Fibroblast of peridontal ligament (primary cell): ENCODE data around the gene CCDC33.
"Not testable (repeated sequence)": the region's sequence is repeated elsewhere in the genome, so short reads cannot be mapped to it uniquely, and the experiment has no call there.

Source experiments
- DNase-seq: peaks from one replicate; pipeline ENCODE4 v3.0.0-alpha.2; 2010; ENCODE audit errors: extremely low read depth

Gene CCDC33

GRCh38 chr15:74333093-74333492 lies 97.0 kb downstream of the CCDC33 start:
- no peak for DNase-seq

- DNase-seq: no peak
Observed at GRCh38 chr15:74333662-74334061, 97.5 kb downstream of the CCDC33 start.

DNA sequence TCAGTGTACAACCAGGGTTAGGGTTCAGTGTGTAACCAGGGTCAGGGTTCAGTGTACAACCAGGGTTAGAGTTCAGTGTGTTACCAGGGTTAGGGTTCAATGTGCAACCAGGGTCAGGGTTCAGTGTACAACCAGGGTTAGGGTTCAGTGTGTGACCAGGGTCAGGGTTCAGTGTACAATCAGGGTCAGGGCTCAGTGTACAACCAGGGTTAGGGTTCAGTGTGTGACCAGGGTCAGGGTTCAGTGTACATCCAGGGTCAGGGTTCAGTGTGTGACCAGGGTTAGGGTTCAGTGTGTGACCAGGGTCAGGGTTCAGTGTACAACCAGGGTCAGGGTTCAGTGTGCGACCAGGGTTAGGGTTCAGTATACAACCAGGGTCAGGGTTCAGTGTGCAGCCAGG lies 98.0 kb downstream of the CCDC33 start:
- no peak for DNase-seq

GRCh38 chr15:74335396-74335795 lies 99.3 kb downstream of the CCDC33 start:
- no peak for DNase-seq

DNA sequence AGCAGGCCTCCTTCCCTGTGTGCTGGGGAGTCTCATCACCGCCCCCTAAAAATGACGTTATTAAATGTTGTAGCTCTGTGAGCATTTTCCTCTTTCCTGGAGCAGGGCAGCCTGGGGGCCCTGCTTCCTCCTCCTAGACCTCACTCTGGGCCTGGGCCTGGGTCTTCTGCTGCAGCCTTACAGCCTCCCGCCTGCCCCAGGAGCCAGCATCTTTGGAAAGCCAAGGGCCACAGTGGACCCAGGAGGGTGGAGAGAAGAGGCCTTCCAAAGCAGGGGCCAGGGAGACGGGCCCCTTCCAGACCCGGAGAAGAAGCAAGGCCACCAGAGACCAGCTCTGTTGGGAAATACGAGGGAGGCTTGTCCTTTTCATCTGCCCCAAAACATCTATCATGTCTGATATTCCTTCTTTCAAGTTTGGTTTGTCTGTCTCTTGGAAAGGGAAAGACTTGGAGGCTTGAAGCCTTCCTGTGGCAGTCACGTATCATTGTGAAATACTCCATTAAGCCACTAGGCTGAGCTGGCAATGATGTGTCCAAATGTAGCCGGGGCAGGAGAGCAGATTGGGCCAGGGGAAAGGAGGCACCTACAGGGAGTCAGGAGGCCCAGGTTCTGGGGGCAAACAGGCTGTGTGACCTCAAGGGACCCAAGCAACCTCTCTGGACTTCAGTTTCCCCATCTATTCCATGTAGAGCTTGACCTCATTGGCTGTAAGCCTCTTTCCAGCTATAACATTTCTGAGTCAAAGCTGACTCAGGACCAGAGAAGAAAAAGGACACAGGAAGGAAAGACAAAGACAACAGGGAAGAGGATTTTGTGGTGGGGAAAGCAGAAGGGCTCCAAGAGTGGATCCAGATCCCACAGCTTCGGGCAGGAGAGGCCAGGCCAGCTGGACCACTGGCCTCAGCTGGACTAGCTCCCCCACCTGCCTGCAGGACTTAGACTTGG lies 100.2 kb downstream of the CCDC33 start:
- no peak for DNase-seq

DNA sequence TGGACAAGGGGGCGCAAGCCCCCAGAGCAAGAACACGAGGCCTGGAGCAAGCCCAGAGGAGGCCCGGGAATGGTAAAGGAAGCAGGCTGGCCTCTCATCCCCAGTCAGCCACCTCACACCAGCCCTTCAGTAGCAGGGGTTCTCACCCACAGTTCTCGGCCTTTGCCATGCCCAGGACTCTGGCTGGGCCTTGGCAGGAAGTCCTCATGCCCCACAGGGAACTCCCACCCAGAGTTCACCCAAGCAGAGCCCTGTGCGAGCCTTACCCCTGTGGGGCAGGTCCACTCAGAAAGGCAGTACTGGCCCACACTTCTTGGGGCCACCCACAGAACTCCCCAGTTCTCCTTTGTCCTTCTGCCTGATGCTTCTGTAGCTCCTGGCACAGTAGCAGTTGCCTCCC lies 101.0 kb downstream of the CCDC33 start:
- DNase-seq: no peak

DNA sequence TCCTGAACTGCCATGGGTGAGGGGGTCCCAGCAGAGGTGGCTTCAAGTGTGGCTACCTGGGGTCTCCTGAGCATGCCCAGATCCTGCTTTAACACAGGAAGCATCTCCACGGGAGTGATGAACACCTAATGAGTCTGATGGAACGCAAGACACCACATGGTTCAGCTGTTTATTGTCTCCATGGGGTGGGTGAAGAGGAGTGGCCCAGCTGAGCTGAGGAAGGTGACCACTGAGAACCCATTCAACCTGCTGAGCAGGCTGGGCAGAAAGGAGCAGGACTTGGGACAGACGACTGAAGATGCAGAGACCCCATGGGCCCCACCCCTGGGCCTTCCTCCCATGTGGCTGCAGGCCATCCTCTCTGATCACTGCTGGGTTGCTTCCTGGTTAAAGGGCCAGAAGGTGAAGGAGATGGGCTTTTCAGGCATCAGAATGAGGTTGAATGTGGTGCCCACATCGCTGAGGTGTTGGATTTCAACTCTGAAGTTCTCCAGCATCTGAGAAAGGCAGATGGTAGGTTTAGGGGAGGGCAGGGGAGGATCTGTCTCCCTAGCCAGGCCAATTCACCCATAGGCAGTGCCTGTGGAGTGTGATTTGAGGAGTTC lies 101.6 kb downstream of the CCDC33 start:
- DNase-seq: no peak

DNA sequence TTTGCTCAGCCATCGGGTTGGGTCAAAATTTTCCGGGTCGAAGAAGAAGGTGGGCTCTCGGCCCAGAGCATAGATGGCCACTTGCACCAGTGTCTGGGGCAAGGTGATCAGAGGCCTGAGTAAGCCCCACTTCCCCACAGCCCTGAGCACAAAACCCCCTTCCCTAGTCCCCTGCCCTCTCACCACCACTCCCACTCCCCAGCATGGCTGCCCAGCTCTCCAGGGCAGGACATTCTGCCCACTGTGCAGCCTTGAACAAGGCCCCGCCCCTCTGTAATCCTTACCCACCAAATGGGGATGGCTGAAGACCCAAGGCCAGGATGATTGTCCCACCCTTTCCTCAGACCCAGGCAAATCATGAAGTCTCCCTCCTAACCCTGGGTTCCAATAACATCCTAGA lies 102.5 kb downstream of the CCDC33 start:
- DNase-seq: no peak

DNA sequence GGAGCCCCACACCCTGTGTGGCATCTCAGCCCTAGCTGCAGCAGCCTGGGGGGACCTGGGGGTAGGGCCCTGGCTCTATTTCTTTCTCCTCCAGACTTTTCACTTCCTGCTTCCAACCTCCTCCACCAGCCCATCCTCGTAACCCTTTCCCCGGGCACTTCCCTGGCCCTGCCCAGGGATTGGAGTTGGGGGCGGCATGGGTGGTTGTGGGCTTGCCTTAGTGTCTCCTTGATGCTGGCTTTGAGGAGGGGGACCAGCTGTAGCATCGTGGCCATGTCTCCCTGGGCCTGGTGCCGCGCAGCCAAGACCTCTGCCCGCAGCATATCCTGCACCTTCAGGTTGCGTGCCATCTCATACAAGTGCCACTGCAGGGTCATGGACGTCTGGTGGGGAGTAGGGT lies 103.2 kb downstream of the CCDC33 start:
- no peak for DNase-seq

DNA sequence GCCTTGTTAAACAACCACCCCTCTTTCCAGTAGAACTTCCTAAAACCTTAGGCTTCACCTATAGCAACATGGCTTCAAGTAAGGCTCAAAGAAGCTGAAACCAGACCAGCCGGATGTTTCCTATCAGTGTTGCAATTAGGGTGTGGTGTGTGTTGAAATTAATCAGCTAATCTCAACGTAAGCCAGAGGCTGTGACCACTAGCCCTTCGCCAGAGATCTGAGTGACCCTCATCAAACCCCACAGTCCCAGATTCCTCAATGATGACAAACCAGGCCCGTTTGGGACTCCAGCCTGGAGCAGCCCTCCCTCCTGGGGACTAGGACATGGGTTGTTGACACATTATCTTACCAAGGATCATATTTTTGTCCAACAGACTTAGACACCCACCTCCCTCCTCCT lies 104.0 kb downstream of the CCDC33 start:
- DNase-seq: no peak

DNA sequence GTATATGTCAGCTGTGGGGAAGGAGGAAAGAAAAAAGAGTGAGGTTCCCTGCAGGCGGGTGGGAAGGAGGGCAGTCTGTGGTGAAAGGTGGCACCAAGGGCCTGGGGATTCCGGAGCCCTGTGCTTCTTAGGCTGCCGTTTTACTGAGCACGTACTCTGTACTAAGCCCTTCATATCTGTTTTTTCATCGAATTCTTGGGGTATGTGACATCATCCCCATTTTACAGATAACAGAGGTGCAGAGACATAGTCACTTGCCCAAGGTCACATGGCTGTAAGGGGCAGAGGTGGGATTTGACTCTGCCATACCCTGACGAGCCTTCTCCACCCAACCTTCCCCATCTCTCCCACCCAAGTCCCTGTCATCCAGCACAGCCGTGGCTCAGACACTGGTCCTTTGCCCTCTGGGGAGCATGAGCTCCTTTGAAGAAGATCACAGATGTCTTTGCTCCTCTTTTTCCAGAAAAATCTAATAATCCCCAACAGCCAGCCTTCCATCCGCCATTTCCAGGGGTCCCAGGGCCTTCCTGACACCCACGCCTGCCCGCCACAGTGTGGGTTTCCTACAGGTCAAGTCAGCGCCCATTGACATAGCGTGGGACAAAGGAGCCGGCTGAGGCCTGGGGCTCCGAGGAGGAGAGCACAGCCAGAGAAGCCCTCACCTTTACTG lies 107.1 kb downstream of the CCDC33 start:
- DNase-seq: no peak

DNA sequence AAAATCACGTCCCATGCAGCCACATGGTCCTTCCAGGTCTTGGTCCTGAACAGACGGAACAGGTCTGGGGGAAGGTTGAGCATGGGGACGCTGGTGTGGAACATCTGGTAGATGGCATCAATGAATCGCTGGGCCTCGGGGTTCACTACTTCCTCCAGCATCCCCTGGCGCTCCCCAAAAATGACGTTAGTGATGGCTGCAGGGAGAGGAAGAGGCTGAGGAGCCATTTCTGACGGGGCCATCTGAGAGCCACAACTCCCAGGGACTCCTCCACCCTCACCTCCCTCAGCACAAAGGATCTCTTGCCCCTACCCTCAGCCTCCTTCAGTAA lies 107.6 kb downstream of the CCDC33 start:
- no peak for DNase-seq

GRCh38 chr15:74345051-74345450 lies 108.9 kb downstream of the CCDC33 start:
- DNase-seq: no peak

DNA sequence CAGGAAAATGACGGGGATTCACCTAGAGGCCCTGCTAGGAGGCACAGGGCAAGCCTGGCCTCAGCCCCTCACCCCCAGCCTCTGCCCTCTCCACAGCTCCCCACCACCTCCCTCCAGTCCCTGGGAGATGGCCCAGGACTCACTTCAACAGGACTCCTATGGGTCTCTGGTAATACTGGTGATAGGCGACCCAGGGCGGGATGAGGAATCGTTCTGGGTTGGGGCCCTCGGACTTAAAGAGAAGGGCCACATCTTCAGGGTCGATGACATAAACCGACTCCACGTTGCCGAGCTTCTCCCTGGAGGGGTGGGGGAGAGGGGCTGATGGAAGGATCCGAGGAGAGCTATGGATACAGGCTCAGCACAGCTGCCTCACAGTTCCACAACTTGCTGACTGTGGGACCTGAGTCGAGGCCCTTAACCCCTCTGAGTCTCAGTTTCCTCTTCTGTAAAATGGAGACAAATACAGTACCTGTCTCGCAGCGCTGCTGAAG lies 111.7 kb downstream of the CCDC33 start:
- DNase-seq: no peak

DNA sequence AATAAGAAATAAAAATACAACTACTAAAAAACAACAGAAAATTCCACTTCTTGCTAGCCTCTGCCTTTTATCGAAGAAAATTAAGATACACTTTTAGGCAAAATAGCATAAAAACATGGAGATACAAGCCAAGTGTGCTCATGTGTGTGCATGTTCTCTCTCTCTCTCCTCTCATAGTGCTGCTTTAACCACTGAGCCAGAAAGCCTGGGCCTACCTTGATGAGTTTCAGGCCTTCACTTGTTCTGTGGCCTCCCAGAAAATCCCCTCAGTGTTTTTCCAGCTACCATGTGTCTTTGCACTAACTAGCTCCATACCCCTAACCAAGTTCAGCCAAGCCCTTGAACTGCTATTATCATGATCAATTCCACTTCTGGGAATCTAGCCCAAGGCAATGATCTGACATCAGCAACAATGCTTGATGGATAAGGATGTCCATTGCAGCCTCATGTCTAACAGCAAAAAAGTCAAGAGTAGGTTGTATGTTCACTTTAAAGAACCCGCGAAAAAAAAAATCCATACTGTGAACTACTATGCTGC lies 113.2 kb downstream of the CCDC33 start:
- DNase-seq: no peak

GRCh38 chr15:74350295-74351275 lies 114.5 kb downstream of the CCDC33 start:
- no peak for DNase-seq

GRCh38 chr15:74351670-74352069 lies 115.5 kb downstream of the CCDC33 start:
- no peak for DNase-seq

DNA sequence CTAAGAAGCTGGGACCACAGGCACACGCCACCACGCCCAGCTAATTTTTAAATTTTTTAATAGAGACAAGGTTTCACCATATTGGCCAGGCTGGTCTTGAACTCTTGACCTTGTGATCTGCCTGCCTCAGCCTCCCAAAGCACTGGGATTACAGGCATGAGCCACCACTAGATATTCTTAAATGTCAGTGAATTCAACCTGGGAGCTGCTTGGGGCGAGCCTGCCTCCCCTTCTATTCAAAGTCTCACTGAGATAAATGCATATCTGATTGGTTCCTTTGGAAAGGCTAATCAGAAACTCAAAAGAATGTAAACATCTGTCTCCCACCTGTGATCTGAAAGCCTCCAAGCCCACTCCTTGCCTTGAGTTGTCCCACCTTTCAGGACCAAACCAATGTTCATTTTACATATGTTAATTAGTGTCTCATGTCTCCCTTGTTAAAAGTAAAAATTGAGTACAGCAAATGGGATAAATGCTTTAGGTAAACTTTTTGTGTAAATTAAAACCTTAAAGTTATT lies 116.3 kb downstream of the CCDC33 start:
- no peak for DNase-seq

GRCh38 chr15:74353992-74354391 lies 117.9 kb downstream of the CCDC33 start:
- DNase-seq: not testable (repeated sequence)

- DNase-seq: not testable (repeated sequence)
Observed at GRCh38 chr15:74356050-74356449, 119.9 kb downstream of the CCDC33 start.

DNA sequence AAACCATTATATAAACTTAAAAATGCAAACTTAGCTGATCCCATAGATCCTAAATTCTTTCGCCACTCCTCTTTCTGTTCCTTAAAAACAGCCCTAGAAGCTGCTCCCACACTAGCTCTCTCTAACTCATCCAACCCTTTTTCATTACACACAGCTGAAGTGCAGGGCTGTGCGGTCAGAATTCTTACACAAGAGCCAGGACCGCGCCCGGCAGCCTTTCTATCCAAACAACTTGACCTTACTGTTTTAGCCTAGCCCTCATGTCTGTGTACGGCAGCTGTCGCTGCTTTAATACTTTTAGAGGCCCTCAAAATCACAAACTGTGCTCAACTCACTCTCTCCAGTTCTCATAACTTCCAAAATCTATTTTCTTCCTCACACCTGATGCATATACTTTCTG lies 121.4 kb downstream of the CCDC33 start:
- not testable (repeated sequence) for DNase-seq
